GM12801 (cell line): ENCODE measurements around the gene H2BW2.
"Not testable (repeated sequence)": the region's sequence is repeated elsewhere in the genome, so short reads cannot be mapped to it uniquely, and the experiment has no call there.

ENCODE experiments used
- TF ChIP-seq, protein P1 (sequence below): IDR thresholded peaks from one replicate; pipeline ENCODE4 v1.5.1; 2011; ENCODE audit warnings: control low read depth; ENCODE audit not compliant: insufficient read length; ENCODE audit errors: extremely low read depth

The H2BW2 gene

GRCh38 chrX:104045642-104046041 is 5.9 kb downstream of the H2BW2 start:
- TF ChIP-seq, protein P1, sequence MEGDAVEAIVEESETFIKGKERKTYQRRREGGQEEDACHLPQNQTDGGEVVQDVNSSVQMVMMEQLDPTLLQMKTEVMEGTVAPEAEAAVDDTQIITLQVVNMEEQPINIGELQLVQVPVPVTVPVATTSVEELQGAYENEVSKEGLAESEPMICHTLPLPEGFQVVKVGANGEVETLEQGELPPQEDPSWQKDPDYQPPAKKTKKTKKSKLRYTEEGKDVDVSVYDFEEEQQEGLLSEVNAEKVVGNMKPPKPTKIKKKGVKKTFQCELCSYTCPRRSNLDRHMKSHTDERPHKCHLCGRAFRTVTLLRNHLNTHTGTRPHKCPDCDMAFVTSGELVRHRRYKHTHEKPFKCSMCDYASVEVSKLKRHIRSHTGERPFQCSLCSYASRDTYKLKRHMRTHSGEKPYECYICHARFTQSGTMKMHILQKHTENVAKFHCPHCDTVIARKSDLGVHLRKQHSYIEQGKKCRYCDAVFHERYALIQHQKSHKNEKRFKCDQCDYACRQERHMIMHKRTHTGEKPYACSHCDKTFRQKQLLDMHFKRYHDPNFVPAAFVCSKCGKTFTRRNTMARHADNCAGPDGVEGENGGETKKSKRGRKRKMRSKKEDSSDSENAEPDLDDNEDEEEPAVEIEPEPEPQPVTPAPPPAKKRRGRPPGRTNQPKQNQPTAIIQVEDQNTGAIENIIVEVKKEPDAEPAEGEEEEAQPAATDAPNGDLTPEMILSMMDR, result no peak

- TF ChIP-seq, protein P1, result no peak
Observed at GRCh38 chrX:104047171-104047570, 7.4 kb downstream of the H2BW2 start.

GRCh38 chrX:104075778-104076445 is 36.2 kb downstream of the H2BW2 start, which contains the start of gene TMSB15C:
Gene TMSB15C (minus strand): TSS chrX:104076236.
- TF ChIP-seq, protein P1, result not testable (repeated sequence)

GRCh38 chrX:104084063-104084462 is 44.3 kb downstream of the H2BW2 start:
- TF ChIP-seq, protein P1, result no peak

DNA sequence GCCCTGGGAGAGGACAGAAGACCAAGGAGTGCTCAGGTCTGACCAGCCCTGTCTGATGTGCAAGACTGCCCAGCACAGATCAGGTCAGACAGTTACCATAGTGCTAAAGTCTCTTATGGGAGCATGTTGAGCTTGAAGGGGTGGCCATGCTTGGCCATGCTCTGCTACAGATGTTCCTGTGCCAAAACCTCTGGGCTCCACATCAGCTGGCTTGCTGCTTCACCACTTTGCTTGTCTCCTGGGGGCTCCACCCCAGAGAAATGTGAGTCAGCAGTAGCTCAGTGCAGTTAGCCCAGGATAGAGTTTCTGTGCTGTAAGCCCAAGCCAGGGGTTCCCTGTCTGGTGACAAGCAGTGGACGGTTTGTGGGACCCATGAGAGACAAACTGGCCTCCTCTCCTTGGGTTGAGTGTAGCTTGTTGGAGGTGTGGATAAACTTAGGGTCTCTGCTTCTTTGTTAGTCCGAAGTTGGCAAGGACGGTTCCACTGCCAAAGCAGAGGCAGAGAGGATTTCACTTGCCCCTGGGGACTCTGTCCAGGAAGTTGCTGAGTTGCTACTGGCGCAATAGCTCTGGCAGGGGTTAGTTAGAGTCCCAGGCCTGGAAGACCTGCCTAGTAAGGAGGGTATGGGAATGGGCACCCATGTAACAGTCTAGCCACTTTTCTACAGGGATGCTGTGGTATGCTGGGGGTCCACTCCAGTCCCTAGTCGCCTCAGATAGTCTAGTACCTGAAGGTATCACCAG is 45.0 kb downstream of the H2BW2 start:
- TF ChIP-seq, protein P1, result no peak

- TF ChIP-seq, protein P1, result no peak
Observed at GRCh38 chrX:104085477-104085876, 45.7 kb downstream of the H2BW2 start.

DNA sequence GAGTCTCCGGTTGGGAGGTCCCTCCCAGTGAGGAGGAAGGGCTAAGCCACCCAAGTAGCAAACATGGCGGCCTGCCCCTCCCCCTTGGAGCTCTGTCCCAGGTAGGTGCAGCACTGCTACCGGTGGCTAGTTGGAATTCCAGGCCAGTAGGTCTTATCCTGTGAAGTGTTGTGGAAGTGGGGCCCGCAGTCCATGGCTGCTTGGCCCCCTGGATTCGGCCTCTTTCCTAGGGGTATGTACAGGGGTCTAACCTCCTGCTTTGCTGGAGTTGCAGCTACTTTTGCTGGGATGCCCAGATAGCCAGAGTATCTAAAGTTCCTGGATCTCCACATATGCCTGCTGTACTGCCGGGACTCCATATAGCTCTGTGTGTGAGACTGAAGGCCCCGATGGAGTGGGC is 46.2 kb downstream of the H2BW2 start:
- TF ChIP-seq, protein P1, result no peak
